Skin of body (tissue), 2 donors: ENCODE results near the gene RSPRY1. TPM values are rescaled to one million over a fixed set of nuclear protein-coding genes. Genes with fewer than 3 reads are reported as not detected.

Experiments
- DNase-seq: peaks from one replicate; lab custom pipeline; 2025; lab: John Stamatoyannopoulos, UW
- total RNA-seq: library from RNA; depleted of rRNA; stranded (reverse); fragments of >200 nt; gene quantifications from one replicate; pipeline ENCODE4 v1.2.3, GENCODE V29; 2014

Gene RSPRY1
- total RNA-seq, result 39.9 TPM

DNA sequence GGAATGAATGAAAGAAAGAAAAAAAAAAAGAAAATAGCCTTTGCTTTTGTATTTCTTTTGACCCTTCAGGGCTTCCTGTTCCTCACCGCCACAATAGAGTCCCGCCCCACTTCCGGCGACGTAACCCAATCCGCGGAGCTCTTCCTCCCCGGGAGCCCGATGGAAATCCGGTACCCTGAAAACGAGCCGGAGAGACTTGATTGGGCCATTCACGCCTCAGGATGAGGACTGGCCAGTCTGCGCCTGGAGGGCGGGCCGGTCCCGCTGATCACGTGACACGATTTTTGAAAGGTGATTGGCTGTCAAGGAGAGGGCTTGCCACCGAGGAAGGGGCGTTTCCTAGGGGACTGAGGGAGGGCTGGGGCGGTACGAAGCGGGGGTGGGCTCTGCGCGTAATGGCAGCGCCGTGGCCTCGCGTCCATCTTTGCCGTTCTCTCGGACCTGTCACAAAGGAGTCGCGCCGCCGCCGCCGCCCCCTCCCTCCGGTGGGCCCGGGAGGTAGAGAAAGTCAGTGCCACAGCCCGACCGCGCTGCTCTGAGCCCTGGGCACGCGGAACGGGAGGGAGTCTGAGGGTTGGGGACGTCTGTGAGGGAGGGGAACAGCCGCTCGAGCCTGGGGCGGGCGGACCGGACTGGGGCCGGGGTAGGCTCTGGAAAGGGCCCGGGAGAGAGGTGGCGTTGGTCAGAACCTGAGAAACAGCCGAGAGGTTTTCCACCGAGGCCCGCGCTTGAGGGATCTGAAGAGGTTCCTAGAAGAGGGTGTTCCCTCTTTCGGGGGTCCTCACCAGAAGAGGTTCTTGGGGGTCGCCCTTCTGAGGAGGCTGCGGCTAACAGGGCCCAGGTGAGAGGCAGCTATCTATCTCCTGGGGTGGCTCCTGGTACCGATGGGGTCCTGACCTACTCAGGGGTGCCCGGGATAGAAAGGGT, at the start of gene RSPRY1, which contains the start of gene PSME3IP1:
TSS of gene RSPRY1 (plus strand) at position 385 of the 927 bp plus-strand sequence. CDS start 18,330 bp downstream, outside the sequence.
TSS of gene PSME3IP1 (minus strand) at position 95 of the 927 bp plus-strand sequence. CDS start 12,185 bp downstream, outside the sequence.
- DNase-seq, result peak; percentile 100

DNA sequence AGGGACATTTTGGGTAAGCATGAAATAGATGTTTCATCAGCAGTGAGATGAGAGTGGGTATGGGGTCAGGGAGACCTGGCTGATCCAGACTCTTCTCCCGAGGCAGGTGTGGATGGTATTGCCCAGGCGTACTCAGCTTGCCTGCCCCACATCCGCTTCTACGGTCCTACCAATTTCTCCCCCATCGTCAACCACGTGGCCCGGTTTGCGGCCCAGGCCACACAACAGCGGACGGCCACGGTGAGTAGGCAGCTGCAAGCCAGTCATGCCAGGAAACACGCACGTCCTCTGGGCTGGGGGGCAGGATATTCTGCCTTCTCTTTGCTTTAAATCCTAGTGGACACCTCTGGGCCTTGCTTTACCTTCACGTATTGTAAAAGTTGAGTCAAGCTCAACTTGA, 49.1 kb upstream of the RSPRY1 start:
- no peak for DNase-seq

DNA sequence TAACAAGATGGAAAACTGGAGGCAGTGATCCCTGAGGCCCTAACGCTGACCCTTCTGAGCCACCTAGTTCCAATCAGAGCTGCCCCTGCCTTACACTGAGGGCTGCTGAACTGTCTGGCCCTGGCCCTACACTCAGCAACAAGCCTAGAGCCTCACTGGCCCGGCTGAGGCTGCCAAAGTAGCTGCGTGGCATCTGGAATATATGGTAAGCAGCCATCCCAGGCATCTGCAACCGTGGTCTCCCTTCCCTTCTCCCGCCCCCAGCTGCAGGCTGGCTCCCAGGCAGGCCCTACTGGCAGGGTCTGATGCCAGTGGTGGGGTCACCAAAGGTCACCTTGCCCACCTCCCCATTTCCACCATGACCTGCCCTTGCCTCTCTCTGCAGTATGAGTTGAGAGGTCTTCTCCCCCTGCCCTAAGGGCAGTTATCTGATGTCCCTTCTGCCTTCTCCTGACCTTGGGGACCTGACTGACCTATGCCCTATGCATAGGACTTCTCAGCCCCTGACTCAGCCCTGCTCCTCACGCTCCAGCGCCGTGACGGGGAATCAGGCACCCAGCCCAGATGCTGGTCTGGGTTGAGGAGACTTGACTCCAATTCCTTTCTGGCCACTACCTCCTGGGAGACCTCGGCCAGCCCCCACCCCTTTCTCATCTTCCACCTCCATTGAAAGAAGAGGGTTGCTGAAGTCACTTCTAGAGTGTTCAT, 48.4 kb upstream of the RSPRY1 start:
- no peak for DNase-seq

DNA sequence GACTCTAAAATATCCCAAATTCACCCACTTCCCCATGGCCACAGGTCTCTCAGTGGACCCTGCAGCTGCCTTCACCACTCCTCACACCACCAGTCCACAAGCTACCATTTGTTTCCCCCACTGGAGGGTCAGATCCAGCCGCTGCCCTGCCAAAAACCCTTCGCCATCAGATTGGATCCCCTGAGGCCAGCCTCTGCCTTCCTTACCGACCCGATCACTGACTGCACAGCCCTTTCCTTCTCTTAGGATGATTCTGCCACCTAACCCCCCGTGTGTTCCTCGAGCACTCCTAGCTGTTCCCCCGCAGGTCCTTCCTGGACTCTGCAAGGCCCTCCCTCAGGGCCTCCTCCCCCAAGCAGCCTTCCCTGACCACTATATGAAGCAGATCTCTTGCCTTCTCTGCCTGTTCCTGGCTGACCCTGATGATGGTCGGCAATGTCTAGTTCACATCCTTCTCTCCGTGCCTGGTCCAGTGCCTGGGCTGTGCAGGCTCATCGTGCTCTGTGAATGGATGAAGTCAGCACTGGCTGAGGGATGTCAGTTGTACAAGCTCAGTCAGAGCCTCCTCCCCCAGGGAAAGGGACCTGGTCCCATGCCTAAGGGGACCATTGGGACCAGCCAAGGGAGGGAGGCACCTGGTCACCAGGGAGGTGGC, 47.7 kb upstream of the RSPRY1 start:
- no peak for DNase-seq

DNA sequence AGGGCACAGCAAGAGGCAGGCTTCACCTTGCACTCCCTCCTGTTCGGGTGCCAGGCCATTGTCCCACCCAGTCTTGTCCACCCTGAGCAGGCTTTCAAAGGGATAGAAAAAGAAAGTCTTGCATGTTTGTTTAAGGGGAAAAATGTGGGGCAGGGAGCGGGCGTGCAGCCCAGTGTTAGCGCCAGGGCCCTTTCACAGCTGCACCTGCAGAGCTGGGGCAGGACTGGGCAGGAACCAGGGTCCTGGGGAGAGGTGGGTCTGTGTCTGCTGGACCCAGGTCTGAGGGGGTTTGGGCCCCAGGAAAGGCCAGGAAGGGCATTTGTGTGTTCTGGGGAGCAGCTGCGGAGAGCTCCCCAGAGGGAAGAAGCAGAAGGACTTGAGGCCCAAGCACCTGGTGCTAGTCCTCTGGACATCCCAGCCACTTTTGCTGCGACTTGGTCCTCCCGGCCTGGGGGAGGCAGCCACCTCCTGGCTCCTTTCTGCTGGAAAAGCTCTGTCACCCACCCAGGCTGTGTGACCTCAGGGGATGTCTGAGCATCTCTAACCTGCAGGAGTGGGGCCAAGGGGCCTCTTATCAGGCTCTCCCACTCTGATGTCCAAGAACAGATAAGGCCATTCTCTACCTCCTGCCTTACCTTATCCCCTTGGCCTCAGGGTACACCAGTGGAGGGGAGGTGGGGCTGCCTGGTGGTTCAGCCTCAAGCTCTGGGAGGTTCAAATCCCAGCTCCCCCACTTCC, 45.0 kb upstream of the RSPRY1 start:
- DNase-seq, result no peak

DNA sequence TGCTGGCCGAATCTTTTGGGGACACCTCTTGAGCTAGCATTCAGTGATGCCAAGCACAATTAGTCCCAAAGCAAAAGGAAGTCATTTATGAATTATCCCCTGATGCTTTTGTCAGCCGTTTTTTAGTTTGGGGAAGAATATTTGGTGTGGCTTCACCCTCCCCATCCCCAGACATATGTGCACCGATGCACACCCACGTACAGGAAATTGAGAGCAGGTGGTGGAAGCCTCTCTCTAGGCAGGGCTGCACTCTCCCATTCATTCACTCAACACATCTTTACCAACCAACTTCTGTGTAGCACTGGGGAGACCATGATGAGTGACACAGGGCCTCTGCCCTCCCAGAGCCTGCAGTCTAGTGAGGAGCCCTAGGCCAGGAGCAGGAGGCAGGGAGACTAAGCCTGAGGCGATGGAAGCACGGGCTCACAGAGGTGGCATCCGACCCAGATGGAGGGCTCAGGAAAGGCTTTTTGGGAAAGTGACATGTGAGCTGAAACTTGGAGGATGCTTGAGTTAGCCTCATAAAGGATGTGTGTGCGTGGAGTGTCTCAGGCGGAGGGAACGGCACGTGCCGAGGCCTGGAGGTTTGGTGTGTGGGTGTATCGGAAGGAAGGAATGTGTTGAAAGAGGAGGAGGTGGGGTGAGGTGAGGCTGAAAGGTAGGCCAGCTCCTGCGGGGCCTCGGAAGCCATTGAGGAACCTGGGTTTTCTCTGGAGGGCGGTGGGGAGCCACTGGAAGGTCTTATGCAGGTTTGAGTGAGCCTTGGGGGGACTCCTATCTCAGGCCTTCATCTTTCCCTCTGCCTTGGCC, 44.1 kb upstream of the RSPRY1 start:
- DNase-seq, result no peak

DNA sequence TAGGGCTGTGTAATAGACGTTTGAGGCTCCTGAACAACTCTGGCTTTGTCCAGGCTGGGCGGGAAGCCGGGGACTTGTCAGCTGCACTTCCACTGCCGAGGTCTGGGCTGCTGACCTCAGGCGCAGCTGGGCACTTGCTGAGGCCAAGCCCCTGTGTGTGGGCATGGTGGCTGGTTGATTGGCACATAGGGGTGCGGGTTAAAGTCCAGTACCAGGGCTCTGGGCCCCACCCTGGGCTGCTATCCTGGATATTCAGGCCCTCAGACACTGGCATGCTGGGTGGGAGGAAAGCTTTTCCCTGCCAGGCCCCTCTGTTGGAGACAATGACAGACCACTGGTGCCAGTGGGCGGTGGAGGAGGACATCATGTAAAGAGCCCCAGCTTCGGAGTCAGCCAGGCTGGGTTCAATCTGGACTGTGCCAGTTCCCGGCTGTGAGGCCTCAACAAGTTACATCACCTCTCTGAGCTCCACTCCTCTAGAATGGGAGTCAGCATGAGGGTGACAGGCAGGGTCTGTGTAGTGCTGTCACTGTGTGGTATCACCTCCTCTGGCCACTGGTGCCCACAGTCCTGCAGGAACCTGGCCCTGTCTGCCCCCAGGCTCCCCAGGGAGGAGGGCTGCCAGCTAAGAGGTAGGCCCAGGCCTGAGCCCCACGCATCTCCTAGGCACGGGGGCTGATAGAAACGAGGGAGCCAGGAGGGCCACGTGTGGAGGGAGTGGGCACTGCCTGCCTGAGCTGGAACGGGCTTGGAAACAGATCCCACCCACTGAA, 42.8 kb upstream of the RSPRY1 start:
- DNase-seq, result no peak

DNA sequence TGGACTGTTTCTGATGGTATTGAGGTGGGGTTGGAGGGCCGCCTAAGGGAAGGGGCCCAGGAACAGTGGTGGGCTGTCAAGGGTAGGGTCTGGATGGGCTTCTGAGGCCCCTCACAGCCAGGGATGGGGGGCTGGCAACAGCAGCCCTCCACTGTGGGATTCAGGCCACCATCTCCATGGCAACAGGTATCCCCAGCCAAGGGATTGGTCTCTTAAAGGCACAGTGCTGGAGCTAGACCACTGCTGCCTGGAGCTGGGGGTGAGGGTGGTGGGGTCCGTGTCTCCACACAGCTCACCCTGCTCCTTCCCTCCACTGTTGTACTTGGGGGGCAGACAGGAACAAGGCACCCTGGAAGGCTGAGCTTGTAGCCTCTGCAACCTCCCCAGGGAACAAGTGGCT, 42.1 kb upstream of the RSPRY1 start:
- no peak for DNase-seq

DNA sequence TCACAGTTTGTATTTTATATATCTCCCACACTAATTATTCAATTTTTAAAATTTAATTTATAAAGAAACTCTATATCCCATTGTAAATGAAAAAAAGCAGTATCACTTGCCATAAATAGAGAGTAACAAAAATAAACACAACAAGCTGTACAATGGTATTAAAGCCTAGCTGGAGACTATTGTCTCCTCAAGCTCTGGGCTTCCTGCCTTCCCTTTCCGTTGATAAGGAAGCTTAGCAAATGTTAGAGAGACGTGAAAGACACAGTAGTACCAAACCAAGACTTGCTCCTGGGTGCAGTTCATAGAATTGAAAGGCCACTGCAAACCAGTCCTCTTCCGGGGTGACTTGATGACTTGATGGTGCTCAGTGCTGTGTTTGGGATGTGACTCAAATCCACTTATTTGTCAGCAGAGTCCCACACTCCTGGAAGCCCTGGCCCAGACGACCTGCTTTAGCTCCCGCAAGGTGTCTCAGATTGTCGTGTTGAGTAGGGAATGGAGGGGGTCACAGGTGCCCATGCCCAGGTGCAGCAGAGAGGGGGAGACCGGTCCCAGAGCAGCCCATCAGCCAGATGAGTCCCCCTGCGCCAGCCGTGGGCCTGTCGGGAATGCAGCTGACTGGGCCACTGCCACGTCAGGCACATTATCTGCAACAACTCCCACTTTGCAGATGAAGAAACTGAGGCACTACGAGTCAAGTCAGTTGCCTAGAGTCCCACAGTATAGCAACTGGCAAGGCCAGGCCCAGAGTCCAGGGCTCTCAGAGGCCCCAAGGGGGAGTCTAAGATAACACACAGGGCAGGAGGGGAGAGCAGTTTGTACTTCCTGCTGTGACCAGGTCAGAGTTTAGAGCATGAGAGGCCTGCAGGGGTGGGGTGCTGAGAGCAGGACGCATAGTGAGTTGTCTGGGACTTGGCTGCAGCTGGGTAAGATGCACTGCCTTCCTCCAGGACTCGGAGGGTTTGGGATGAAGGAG, 40.8 kb upstream of the RSPRY1 start:
- no peak for DNase-seq

DNA sequence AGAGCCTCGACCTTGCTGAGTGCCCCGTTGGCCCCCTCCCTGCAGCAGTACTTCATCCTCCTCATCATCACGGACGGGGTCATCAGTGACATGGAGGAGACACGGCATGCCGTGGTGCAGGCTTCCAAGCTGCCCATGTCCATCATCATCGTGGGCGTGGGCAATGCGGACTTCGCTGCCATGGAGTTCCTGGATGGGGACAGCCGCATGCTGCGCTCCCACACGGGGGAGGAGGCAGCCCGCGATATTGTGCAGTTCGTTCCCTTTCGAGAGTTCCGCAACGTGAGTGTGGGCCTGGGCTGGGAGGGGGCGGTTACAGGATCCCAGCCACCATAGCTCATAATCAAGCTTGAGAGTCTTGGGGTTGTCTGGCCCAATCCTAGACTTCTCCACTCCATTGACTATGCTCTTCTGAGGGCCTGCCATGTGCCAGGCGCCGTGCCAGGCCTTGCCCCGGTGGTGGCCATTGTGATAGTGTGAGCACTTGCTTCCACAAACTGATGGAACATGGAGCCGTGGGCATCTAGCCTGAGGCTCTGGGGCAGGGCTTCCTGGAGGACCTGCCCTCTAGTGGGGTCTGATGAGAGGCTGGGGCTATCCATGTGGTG, 40.0 kb upstream of the RSPRY1 start:
- DNase-seq, result no peak

DNA sequence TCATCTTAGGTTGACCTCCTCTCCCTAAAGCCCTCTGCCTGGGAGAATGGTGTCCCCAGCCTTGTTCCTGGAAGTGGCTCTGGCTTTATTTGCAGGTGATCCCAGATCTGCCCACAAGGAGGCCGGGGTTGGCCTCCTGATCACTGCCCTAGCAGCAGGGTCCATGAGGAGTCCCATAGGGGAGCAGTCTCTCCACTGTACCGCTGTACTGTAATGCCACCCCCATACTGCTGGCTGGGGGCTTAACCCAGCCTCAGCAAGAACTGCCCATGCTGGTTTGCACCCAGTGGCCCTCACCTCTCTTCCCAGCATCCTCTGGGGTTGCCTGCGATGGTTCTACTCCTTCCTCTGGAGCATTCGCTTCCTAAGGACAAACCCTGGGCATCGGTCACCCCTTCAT, 39.4 kb upstream of the RSPRY1 start:
- DNase-seq, result no peak

DNA sequence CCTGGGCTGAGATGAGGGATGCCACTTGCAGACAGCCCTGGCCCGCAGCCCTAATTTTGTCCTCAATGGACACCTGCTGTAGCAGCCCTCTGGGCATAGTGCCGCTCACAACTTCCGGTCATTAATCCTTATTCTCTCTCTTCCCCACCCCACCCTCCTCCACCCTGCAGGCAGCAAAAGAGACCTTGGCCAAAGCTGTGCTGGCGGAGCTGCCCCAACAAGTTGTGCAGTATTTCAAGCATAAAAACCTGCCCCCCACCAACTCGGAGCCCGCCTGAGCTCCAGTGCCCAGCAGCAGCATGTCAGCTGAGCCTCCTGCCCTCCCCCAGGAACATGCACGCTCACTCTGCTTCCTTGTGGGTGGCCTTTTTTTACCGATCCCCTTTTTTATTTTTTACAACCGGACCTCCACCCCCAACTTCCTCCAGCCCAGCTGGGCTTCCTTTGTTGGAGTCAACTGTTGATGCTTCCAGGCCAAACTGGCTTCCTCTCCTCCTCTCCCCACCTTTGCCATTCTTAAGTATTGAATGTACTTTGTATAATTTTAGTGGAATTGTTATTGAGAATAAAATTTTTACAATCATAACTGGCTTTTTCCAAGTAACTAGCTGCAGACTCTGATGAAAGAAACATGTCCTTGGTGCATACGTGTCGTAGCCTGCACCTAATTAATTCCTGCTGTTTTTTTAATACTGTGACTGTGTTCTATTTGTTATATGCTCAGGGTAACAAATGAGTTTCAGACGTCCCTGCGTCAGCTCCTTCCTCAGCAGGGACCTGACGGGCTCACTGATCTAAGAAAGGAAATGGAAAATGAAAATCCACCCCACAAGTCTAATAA, 38.5 kb upstream of the RSPRY1 start:
- DNase-seq, result peak; percentile 96

DNA sequence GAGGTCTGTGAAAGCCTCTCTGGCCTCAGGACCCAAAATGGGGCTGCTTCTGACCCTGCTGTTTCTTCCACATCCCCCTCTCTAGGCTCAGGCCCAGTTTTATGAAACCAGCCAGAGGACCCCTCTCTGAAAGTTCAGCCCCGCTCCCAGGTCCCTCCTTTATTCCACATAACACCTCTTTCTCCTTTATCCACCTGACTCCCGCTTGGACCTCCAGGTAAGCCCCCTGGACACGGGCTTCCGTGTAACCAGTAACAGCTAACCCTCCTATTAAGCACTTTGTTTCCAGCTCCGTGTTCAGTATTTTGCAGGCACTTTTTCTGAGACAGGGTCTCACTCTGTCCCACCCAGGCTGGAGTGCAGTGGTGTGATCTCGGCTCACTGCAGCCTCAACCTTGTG, 37.6 kb upstream of the RSPRY1 start:
- DNase-seq, result no peak

DNA sequence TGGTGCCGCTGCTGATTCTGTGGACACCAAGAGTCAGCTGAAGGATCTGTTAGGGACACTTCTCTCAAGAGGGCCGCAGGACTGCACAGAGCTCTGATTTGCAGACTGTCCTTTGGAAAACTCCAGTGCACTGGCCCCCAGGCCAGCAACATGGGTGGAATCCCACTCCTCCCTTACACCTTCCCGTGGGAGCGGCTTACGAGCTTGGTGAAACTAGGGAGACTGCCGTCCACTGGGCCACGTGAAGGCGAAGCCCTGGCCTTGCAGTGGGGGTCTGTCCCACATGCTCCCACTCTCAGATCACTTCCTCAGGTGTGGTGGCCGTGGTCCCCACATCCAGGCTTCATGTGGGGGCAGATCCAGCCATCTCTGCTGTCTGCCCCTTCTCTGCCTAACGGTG, 36.7 kb upstream of the RSPRY1 start:
- DNase-seq, result no peak

DNA sequence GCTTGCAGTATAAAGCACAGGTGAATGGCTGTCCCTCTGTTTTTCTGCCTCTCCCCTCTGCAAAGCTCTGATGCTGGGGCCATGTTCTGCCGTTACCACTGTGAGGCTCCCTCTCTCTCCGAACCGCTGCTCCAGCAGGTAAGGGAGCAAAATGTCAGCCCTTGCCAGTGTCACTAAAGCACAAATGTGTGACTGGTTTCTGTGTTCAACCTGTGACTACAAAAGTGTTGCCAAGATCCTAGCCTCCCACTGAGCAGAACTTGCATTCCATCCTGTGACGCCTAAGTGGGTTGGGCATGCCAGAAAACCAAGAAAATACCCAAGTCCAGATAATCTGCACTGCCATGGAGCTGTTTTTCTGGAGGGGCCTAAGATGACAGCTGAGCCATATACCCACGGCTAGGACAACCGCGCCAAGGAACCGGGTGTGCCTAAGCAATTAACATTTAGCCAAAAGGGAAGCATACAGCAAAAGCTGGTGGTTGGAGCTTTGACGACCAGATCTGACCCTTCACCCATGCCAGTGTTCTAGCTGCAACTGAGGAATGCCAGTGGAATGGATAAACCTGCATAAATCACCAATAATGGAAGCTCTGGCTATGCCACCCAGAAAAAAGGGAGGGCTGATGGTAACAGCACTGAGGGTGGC, 35.3 kb upstream of the RSPRY1 start:
- DNase-seq, result no peak

DNA sequence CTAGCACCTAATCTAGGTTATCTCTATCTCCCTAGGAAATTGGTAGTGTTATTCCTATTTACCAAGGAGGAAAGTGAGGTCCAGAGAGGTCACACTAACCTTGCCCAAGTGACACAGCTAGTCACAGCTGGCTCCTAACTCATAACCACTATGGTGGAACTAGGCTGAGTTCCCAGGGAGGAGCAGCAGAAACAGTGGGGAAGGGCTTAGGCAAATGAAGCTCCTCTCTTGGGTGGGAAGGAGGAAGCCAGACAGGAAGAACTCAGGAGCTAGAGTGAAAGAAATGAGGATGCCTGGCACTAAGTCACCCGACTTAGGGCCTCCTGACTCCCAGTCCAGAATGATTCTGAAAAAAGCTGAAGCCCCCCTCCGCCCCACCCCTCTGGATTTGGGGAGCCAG, 34.8 kb upstream of the RSPRY1 start:
- DNase-seq, result no peak
